GM12801 (cell line): ENCODE results near the gene SYDE1.

ENCODE experiments used
- CTCF ChIP-seq: IDR thresholded peaks from one replicate; pipeline ENCODE4 v1.5.1; 2011; ENCODE audit warnings: control low read depth; ENCODE audit not compliant: insufficient read length; ENCODE audit errors: extremely low read depth

Gene SYDE1

GRCh38 chr19:15104003-15104402, 3.2 kb upstream of the SYDE1 start:
- no peak for TF ChIP-seq CTCF

- TF ChIP-seq CTCF: no peak
Observed at GRCh38 chr19:15104411-15104810, 2.8 kb upstream of the SYDE1 start.

GRCh38 chr19:15105044-15105443, 2.2 kb upstream of the SYDE1 start:
- TF ChIP-seq CTCF: no peak

- no peak for TF ChIP-seq CTCF
Observed at GRCh38 chr19:15108145-15108844, 1.1 kb downstream of the SYDE1 start.

GRCh38 chr19:15108845-15109767, 1.9 kb downstream of the SYDE1 start:
- no peak for TF ChIP-seq CTCF

GRCh38 chr19:15109768-15110417, 2.7 kb downstream of the SYDE1 start:
- TF ChIP-seq CTCF: no peak

- no peak for TF ChIP-seq CTCF
Observed at GRCh38 chr19:15110418-15110815, 3.2 kb downstream of the SYDE1 start.
